HCEC 1CT (cell line): ENCODE measurements around the gene SLC66A2.

Experiments used
- DNase-seq: peaks from one replicate; pipeline ENCODE4 v3.0.0-alpha.2; 2017

SLC66A2 gene

GRCh38 chr18:79949697-79950487, 1.6 kb downstream of the SLC66A2 start:
- no peak for DNase-seq

- no peak for DNase-seq
These were observed 2.6 kb downstream of the SLC66A2 start for GRCh38 chr18:79948719-79949411.

GRCh38 chr18:79947881-79948610, 3.4 kb downstream of the SLC66A2 start:
- DNase-seq, result no peak

- DNase-seq, result no peak
These were observed 4.2 kb downstream of the SLC66A2 start for GRCh38 chr18:79947054-79947755.

GRCh38 chr18:79945118-79946042, 6.1 kb downstream of the SLC66A2 start:
- no peak for DNase-seq

- DNase-seq, result no peak
These were observed 6.7 kb downstream of the SLC66A2 start for GRCh38 chr18:79944746-79945117.

GRCh38 chr18:79944126-79944731, 7.2 kb downstream of the SLC66A2 start:
- no peak for DNase-seq

GRCh38 chr18:79943608-79944125, 7.8 kb downstream of the SLC66A2 start:
- no peak for DNase-seq

GRCh38 chr18:79942786-79943607, 8.5 kb downstream of the SLC66A2 start:
- no peak for DNase-seq

GRCh38 chr18:79942211-79942610, 9.2 kb downstream of the SLC66A2 start:
- DNase-seq, result no peak

- DNase-seq, result no peak
These were observed 9.9 kb downstream of the SLC66A2 start for GRCh38 chr18:79941473-79942119.

- DNase-seq, result no peak
These were observed 10.5 kb downstream of the SLC66A2 start for GRCh38 chr18:79940814-79941472.

GRCh38 chr18:79940126-79940813, 11.2 kb downstream of the SLC66A2 start:
- DNase-seq, result no peak

GRCh38 chr18:79939096-79939495, 12.4 kb downstream of the SLC66A2 start:
- no peak for DNase-seq

- no peak for DNase-seq
These were observed 13.3 kb downstream of the SLC66A2 start for GRCh38 chr18:79938196-79938595.

GRCh38 chr18:79937103-79937860, 14.2 kb downstream of the SLC66A2 start:
- no peak for DNase-seq

- no peak for DNase-seq
These were observed 14.8 kb downstream of the SLC66A2 start for GRCh38 chr18:79936641-79937040.

- DNase-seq, result no peak
These were observed 15.5 kb downstream of the SLC66A2 start for GRCh38 chr18:79935925-79936324.
